GM10266 (cell line): ENCODE results near the gene MIB1.

Experiments
- DNase-seq: peaks from one replicate; pipeline ENCODE4 v3.0.0; 2012; ENCODE audit errors: extremely low spot score
- CTCF ChIP-seq: IDR thresholded peaks from 2 replicates; pipeline ENCODE4 v1.5.1; 2012; ENCODE audit warnings: mild to moderate bottlenecking, low read depth; ENCODE audit not compliant: control insufficient read depth, insufficient read depth; ENCODE audit errors: missing control alignments

Gene MIB1

DNA sequence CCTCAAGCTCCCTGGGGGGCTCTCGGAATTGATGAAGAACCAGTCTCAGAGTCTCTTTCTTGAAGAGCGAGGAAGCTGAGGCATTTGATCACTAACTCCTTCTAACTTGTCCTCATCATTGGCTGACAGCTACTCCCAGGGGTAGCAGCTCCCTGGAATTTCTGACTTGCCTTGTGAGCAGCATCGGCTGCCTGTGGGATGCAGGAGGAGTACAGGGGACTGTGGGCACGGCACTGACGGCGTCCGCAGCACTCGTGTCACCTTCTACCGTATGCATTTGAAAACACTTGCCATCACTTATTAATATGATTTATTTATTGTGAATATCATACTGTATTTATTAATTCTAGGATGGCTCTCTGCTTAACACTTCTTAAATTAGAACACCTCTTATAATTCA lies 175.0 kb downstream of the MIB1 start:
- no peak for TF ChIP-seq CTCF

DNA sequence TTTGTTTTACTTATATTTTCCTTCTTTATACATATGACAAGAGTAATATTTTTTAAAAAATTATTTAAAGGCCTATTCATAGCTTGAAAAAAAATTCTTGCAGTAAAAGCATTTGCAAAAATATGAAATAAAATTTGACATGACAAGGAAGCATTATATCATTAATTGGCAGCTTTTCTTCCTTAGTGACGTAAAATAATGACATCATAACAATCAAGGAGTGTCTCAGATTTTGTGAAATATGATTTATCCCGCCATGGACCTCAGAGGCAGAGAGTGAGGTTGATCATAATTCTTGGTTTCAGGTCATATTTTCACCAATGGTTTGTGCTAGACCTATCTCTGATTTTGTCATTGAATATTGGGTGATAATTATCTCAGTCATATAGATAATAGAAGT lies 176.0 kb downstream of the MIB1 start:
- no peak for DNase-seq

More for the DNA sequence above, 175.0 kb downstream of the MIB1 start:
- DNase-seq, result no peak

DNA sequence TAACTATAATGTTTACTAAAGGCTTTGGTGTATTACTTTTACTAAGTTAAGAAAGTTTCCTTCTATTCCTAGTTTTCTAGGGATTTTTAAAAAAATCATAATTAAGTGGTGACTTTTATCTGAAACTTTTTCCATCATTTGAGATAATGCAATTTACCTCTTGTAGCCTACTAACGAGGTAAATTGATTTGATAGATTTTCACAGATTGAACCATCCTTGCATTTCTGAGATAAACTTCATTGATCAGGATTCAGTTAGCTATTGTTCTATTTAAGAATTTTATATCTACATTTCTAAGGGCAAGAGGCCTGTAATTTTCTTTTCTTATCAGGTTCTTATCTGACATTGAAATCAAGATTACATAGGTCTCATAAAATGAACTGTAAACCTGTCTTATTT lies 178.1 kb downstream of the MIB1 start:
- no peak for TF ChIP-seq CTCF
- DNase-seq, result no peak

More for the DNA sequence above, 176.0 kb downstream of the MIB1 start:
- no peak for TF ChIP-seq CTCF
